Nephron (organoid): ENCODE measurements around the gene PNPLA1.
"Not testable (repeated sequence)": the region's sequence is repeated elsewhere in the genome, so short reads cannot be mapped to it uniquely, and the experiment has no call there.

Experiments
- H3K27ac Mint-ChIP-seq, 3 experiments: 2 replicates each; pipeline ENCODE4 v1.8.0; 2020; ENCODE audit warnings: mixed read lengths in 3 of 3, mild to moderate bottlenecking in 2 of 3, moderate library complexity in 1 of 3
- H3K27me3 Mint-ChIP-seq: 2 replicates; pipeline ENCODE4 v1.8.0; 2021; ENCODE audit warnings: low read depth, mild to moderate bottlenecking, moderate library complexity, mixed read lengths
- H3K36me3 Mint-ChIP-seq: 2 replicates; pipeline ENCODE4 v1.8.0; 2020; ENCODE audit warnings: low read depth, mixed read lengths
- H3K4me1 Mint-ChIP-seq: 2 replicates; pipeline ENCODE4 v1.8.0; 2020; ENCODE audit warnings: mixed read lengths
- H3K4me3 Mint-ChIP-seq, 3 experiments: 2 replicates each; pipeline ENCODE4 v1.8.0; 2020; ENCODE audit warnings: mild to moderate bottlenecking in 3 of 3, mixed read lengths in 3 of 3, moderate library complexity in 2 of 3
- H3K9me3 Mint-ChIP-seq: 2 replicates; pipeline ENCODE4 v1.8.0; 2020; ENCODE audit warnings: mixed read lengths
- CTCF ChIP-seq, 3 experiments: fragments of 200-600 bp; sonication (generic); IDR thresholded peaks; one replicate each; pipeline ENCODE4 v1.5.0; 2021; ENCODE audit warnings: antibody characterized with exemption in 3 of 3; ENCODE audit not compliant: unreplicated experiment in 3 of 3

The PNPLA1 gene

GRCh38 chr6:36336779-36337241, 67.0 kb downstream of the PNPLA1 start, which contains the start of gene BNIP5:
Gene BNIP5, minus strand, starts transcription at chr6:36336888. Its CDS starts 6,198 bp downstream, at chr6:36330690.
- H3K9me3 Mint-ChIP-seq, result no peaks in the 10 kb centered on the region
- TF ChIP-seq CTCF (IDR thresholded peaks at IDR 0.05; ENCODE audit: unreplicated experiment in 3 of 3), result no peak
- H3K27ac Mint-ChIP-seq, result no peak within 1 kb of the TSS
- H3K27me3 Mint-ChIP-seq, result peaks cover 36% of the 10 kb centered on the region
- H3K4me1 Mint-ChIP-seq, result peaks cover 50% of the 10 kb centered on the region
- no peak within 1 kb of the TSS for H3K4me3 Mint-ChIP-seq
- H3K36me3 Mint-ChIP-seq, result no peaks in the 10 kb centered on the region

- no peak for TF ChIP-seq CTCF (IDR thresholded peaks at IDR 0.05; ENCODE audit: unreplicated experiment in 3 of 3)
- Mint-ChIP-seq H3K27me3 (peaks cover 40% of the 10 kb centered on the region), H3K9me3 (no peaks in the 10 kb centered on the region), H3K36me3 (no peaks in the 10 kb centered on the region), H3K4me1 (peaks cover 48% of the 10 kb centered on the region), H3K4me3 (no peak overlapping the region), H3K27ac (no peak overlapping the region)
Measured at GRCh38 chr6:36337814-36338213, 68.0 kb downstream of the PNPLA1 start.

GRCh38 chr6:36338223-36338622, 68.4 kb downstream of the PNPLA1 start:
- H3K27me3 Mint-ChIP-seq, result peaks cover 36% of the 10 kb centered on the region
- not testable (repeated sequence) for H3K27ac Mint-ChIP-seq, H3K4me3 Mint-ChIP-seq, H3K36me3 Mint-ChIP-seq, H3K9me3 Mint-ChIP-seq
- peaks cover 44% of the 10 kb centered on the region for H3K4me1 Mint-ChIP-seq

- H3K27ac Mint-ChIP-seq, result peak overlapping the region in 1 of 3 experiments; percentile 30
- H3K9me3 Mint-ChIP-seq, result no peaks in the 10 kb centered on the region
- peaks cover 35% of the 10 kb centered on the region for H3K4me1 Mint-ChIP-seq
- H3K36me3 Mint-ChIP-seq, result no peaks in the 10 kb centered on the region
- H3K4me3 Mint-ChIP-seq, result no peak overlapping the region
- no peak for TF ChIP-seq CTCF (IDR thresholded peaks at IDR 0.05; ENCODE audit: unreplicated experiment in 3 of 3)
- H3K27me3 Mint-ChIP-seq, result peaks cover 35% of the 10 kb centered on the region
Measured at GRCh38 chr6:36339146-36339545, 69.3 kb downstream of the PNPLA1 start.

GRCh38 chr6:36340306-36340617, 70.4 kb downstream of the PNPLA1 start:
- Mint-ChIP-seq H3K27ac (peak overlapping the region in 1 of 3 experiments; percentile 12), H3K27me3 (peaks cover 32% of the 10 kb centered on the region), H3K4me3 (no peak overlapping the region), H3K36me3 (no peaks in the 10 kb centered on the region), H3K4me1 (peaks cover 24% of the 10 kb centered on the region), H3K9me3 (no peaks in the 10 kb centered on the region)
- TF ChIP-seq CTCF (IDR thresholded peaks at IDR 0.05; ENCODE audit: unreplicated experiment in 3 of 3), result no peak

- no peaks in the 10 kb centered on the region for H3K9me3 Mint-ChIP-seq
- H3K27me3 Mint-ChIP-seq, result peaks cover 36% of the 10 kb centered on the region
- H3K4me1 Mint-ChIP-seq, result peaks cover 22% of the 10 kb centered on the region
- H3K36me3 Mint-ChIP-seq, result no peaks in the 10 kb centered on the region
- peak; percentile 95 to 98 (median 96) for TF ChIP-seq CTCF (IDR thresholded peaks at IDR 0.05; ENCODE audit: unreplicated experiment in 3 of 3)
- peak overlapping the region; percentile 12 to 47 (median 16) for H3K27ac Mint-ChIP-seq
- peak overlapping the region; percentile 45 to 60 (median 52) for H3K4me3 Mint-ChIP-seq
Measured at GRCh38 chr6:36340618-36341454, 71.0 kb downstream of the PNPLA1 start.
